Activated CD4-positive, alpha-beta memory T cell treated with anti-CD3 and anti-CD28 coated beads for 36 hours (primary cell): Measurements from ENCODE around the gene SLC4A1. TPM values are rescaled to one million over a fixed set of nuclear protein-coding genes. Genes with fewer than 3 reads are reported as not detected.

Experiments used
- CTCF ChIA-PET: fragments of 350-600 bp; sonication (Branson Sonifier 250); formaldehyde crosslinking; loops from one replicate; lab custom pipeline; 2021; ENCODE audit warnings: antibody characterized with exemption, inconsistent platforms; lab: Charles Lee
- POLR2A ChIA-PET: fragments of 350-600 bp; sonication (Branson Sonifier 250); formaldehyde crosslinking; loops from one replicate; lab custom pipeline; 2021; ENCODE audit warnings: antibody characterized with exemption; lab: Charles Lee
- DNase-seq: peaks from one replicate; pipeline ENCODE4 v3.0.0-alpha.2; 2020
- H3K27ac Mint-ChIP-seq: one replicate; pipeline ENCODE4 v1.8.0; 2021; ENCODE audit warnings: mixed read lengths
- H3K27me3 Mint-ChIP-seq: one replicate; pipeline ENCODE4 v1.8.0; 2021; ENCODE audit warnings: mixed read lengths
- H3K36me3 Mint-ChIP-seq: one replicate; pipeline ENCODE4 v1.8.0; 2021; ENCODE audit warnings: mixed read lengths
- H3K4me1 Mint-ChIP-seq: one replicate; pipeline ENCODE4 v1.8.0; 2021; ENCODE audit warnings: low read depth, mixed read lengths
- H3K4me3 Mint-ChIP-seq: one replicate; pipeline ENCODE4 v1.8.0; 2021; ENCODE audit warnings: mild to moderate bottlenecking, mixed read lengths
- H3K9me3 Mint-ChIP-seq: one replicate; pipeline ENCODE4 v1.8.0; 2021; ENCODE audit warnings: mixed read lengths
- intact Hi-C: fragments of 100-400 bp; cut with micrococcal nuclease; formaldehyde crosslinking; loops from one replicate; pipeline ENCODE4 v1.15.1; 2023
- total RNA-seq, 2 experiments: library from RNA; stranded (reverse); gene quantifications; one replicate each; pipeline ENCODE4 v1.2.3, GENCODE V29; 2021

The SLC4A1 gene
- total RNA-seq, 2 experiments from 2014 or later, result not detected

- CTCF ChIA-PET, result interaction anchor here (0.8 kb wide), 1 partner anchor 56 kb away, joined by 5 read pairs; no protein-coding TSS in a partner anchor
Observed at GRCh38 chr17:44266402-44267164, 1.4 kb downstream of the SLC4A1 start.

GRCh38 chr17:44263345-44263902 lies 4.5 kb downstream of the SLC4A1 start:
- no peak overlapping the region for H3K27ac Mint-ChIP-seq
- ChIA-PET POLR2A (no interaction called here), CTCF (no interaction called here)
- no peak overlapping the region for H3K4me3 Mint-ChIP-seq
- no peak for DNase-seq
- H3K36me3 Mint-ChIP-seq, result no peaks in the 10 kb centered on the region
- H3K9me3 Mint-ChIP-seq, result no peaks in the 10 kb centered on the region
- intact Hi-C loops, result no loop called here
- no peaks in the 10 kb centered on the region for H3K4me1 Mint-ChIP-seq
- no peaks in the 10 kb centered on the region for H3K27me3 Mint-ChIP-seq

More at GRCh38 chr17:44266402-44267164, 1.4 kb downstream of the SLC4A1 start:
- Mint-ChIP-seq H3K4me3 (no peak overlapping the region), H3K27me3 (no peaks in the 10 kb centered on the region), H3K36me3 (no peaks in the 10 kb centered on the region), H3K27ac (no peak overlapping the region), H3K9me3 (no peaks in the 10 kb centered on the region), H3K4me1 (no peaks in the 10 kb centered on the region)
- intact Hi-C loops, result no loop called here
- no peak for DNase-seq
- POLR2A ChIA-PET, result no interaction called here

DNA sequence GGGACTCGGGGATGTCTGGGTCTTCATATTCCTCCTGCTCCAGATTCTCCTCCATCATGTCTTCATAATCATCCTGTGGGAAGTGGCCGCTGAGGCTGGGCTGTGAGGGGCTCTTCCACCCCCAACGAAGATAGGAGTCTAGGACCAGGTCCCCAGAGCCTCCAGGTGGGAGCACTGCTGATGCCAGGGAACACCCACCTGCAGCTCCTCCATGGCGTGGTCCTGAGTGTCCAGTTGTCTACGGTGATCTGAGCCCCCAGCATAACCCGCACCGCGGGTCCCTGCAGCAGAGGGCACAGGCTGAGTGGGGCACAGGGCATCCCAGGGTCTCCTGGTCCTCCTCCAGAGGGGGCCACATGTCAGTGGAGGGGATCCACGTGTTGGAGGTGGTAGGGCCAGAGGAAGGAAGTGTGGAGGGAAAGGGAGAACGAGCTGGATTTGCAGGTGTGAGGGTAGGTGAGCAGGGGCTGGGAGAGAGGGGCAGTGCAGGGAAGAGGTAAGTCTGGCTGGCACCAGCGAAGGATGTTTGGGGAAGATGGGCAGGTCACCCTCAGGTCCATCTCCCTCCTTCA lies 5.2 kb downstream of the SLC4A1 start:
- ChIA-PET CTCF (no interaction called here), POLR2A (no interaction called here)
- H3K36me3 Mint-ChIP-seq, result no peaks in the 10 kb centered on the region
- no peak overlapping the region for H3K27ac Mint-ChIP-seq
- no peaks in the 10 kb centered on the region for H3K9me3 Mint-ChIP-seq
- DNase-seq, result no peak
- no peaks in the 10 kb centered on the region for H3K27me3 Mint-ChIP-seq
- no peaks in the 10 kb centered on the region for H3K4me1 Mint-ChIP-seq
- H3K4me3 Mint-ChIP-seq, result no peak overlapping the region
- intact Hi-C loops, result no loop called here

GRCh38 chr17:44260296-44260695 lies 7.6 kb downstream of the SLC4A1 start:
- DNase-seq, result no peak
- CTCF ChIA-PET, result no interaction called here
- Mint-ChIP-seq H3K9me3 (no peaks in the 10 kb centered on the region), H3K4me3 (no peak overlapping the region), H3K27me3 (peaks cover 2% of the 10 kb centered on the region), H3K4me1 (no peaks in the 10 kb centered on the region), H3K27ac (no peak overlapping the region), H3K36me3 (no peaks in the 10 kb centered on the region)
- POLR2A ChIA-PET, result no interaction called here
- intact Hi-C loops, result no loop called here

- Mint-ChIP-seq H3K4me3 (no peak overlapping the region), H3K27me3 (peaks cover 2% of the 10 kb centered on the region), H3K9me3 (no peaks in the 10 kb centered on the region), H3K4me1 (no peaks in the 10 kb centered on the region), H3K36me3 (no peaks in the 10 kb centered on the region), H3K27ac (no peak overlapping the region)
- intact Hi-C loops, result no loop called here
- ChIA-PET CTCF (no interaction called here), POLR2A (no interaction called here)
- DNase-seq, result no peak
Observed at GRCh38 chr17:44258811-44259351, 9.1 kb downstream of the SLC4A1 start.

DNA sequence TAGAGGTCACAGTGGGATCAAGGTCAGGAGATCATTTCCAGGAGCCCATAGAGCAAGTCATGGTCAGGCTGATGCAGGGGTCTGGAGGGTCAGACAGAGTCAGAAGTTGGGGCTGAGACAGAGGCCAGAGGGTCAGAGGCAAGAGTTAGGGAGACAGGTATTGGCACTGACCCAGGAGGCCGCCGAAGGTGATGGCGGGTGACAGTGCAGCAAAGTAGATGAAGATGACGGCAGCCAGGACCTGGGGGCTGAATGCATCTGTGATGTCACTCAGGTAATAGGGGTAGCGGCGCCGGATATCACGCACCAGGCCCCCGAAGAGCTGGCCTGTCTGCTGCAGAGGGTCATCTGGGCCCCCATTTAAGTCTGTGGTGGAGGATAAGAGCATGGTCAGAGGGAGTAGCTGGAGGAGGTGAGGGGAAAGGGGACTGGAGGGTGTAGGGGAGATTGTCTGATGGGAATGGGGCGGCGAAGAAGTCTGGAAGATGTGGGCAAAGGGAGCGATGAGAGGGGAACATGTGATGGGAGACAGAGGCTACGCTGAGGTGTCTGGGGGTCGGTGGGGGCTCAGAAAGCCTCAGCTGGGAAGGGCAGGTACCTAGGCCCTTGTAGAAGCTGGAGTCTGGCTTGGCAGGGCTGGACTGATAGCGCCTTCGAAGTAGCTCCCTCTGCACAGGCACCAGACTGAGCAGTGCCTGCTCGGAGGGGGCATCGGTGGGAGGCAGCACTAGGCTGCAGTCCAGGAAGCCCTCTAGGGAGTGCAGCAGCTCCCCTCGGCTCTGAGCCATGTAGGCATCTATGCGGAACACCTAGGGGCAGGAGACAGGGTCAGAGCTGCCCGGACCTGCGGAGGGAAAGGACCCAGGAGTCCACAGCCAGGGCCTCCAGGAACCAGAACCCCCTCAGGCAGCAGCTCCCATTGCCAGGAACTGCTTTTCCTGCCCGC lies 9.8 kb downstream of the SLC4A1 start:
- Mint-ChIP-seq H3K4me1 (no peaks in the 10 kb centered on the region), H3K4me3 (no peak overlapping the region), H3K27me3 (peaks cover 2% of the 10 kb centered on the region), H3K27ac (no peak overlapping the region), H3K9me3 (no peaks in the 10 kb centered on the region), H3K36me3 (no peaks in the 10 kb centered on the region)
- intact Hi-C loops, result no loop called here
- CTCF ChIA-PET, result no interaction called here
- POLR2A ChIA-PET, result interaction anchor here (0.6 kb wide), 1 partner anchor 27 kb away, joined by 3 read pairs; no protein-coding TSS in a partner anchor
- DNase-seq, result no peak

- DNase-seq, result no peak
- Mint-ChIP-seq H3K4me1 (no peaks in the 10 kb centered on the region), H3K27me3 (peaks cover 2% of the 10 kb centered on the region), H3K9me3 (no peaks in the 10 kb centered on the region), H3K4me3 (no peak overlapping the region), H3K27ac (no peak overlapping the region), H3K36me3 (no peaks in the 10 kb centered on the region)
- ChIA-PET CTCF (interaction anchor here (0.6 kb wide), 1 partner anchor 581 kb away, joined by 3 read pairs; no protein-coding TSS in a partner anchor), POLR2A (no interaction called here)
- intact Hi-C loops, result no loop called here
Observed at GRCh38 chr17:44256671-44257070, 11.3 kb downstream of the SLC4A1 start.

DNA sequence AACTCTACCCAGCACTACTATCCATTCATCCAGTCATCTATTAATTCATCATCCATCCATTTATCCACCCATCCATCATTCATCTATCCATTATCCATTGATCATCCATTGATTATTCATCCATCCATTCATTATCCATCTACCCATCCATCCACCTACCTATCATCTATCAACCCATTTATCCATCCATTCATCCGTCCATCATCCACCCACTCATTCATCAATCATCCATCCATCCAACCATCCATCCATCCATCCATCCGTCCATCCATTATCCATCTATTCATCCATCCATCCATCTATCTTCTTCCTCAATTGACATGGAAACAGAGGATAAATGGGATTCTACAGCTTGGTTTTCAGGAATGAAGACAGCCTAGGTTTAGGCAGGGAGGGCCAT lies 12.0 kb downstream of the SLC4A1 start:
- no peaks in the 10 kb centered on the region for H3K36me3 Mint-ChIP-seq
- H3K4me3 Mint-ChIP-seq, result no peak overlapping the region
- CTCF ChIA-PET, result no interaction called here
- H3K27me3 Mint-ChIP-seq, result peaks cover 2% of the 10 kb centered on the region
- POLR2A ChIA-PET, result no interaction called here
- H3K4me1 Mint-ChIP-seq, result no peaks in the 10 kb centered on the region
- DNase-seq, result no peak
- no peak overlapping the region for H3K27ac Mint-ChIP-seq
- intact Hi-C loops, result no loop called here
- H3K9me3 Mint-ChIP-seq, result no peaks in the 10 kb centered on the region

DNA sequence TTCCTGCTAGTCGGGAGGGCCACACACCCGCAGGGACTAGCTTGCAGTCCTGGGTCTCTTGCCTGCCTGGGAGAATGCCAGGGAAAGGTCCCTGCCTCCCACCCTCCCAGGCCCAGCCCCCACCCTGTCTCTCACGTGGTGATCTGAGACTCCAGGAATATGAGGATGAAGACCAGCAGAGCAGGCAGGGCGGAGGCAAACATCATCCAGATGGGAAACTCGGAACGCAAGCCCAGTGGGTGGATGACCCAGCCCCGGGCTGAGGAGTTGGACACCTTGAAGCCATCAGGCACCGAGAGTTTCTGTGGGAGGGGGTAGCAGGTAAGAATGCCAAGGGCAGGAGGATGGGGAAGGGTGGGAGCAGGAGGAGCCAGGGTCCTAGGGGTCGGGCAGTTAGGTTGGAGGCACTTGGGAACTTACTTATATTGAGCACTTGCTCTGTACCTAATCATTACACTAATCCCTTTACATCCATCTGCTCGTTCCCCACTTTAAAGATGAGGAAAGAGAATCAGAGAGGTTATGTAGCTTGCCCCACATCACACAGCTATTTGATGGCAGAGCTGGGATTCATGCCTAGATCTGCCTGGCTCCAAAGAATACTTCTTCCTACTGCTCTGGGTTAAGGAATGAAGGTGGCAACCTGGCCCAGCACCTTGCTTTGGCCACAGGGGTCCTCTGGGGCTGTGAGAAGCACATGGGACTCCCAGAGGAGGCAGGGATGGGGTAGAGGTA lies 13.4 kb downstream of the SLC4A1 start:
- CTCF ChIA-PET, result interaction anchor here (0.8 kb wide), 1 partner anchor 91 kb away, joined by 4 read pairs; the partner anchor contains the start of gene GRN
- POLR2A ChIA-PET, result no interaction called here
- H3K9me3 Mint-ChIP-seq, result no peaks in the 10 kb centered on the region
- no peaks in the 10 kb centered on the region for H3K4me1 Mint-ChIP-seq
- H3K27ac Mint-ChIP-seq, result no peak overlapping the region
- H3K4me3 Mint-ChIP-seq, result no peak overlapping the region
- no peak for DNase-seq
- intact Hi-C loops, result no loop called here
- peaks cover 2% of the 10 kb centered on the region for H3K27me3 Mint-ChIP-seq
- H3K36me3 Mint-ChIP-seq, result no peaks in the 10 kb centered on the region

GRCh38 chr17:44253006-44253405 lies 14.9 kb downstream of the SLC4A1 start:
- Mint-ChIP-seq H3K27me3 (peaks cover 2% of the 10 kb centered on the region), H3K9me3 (no peaks in the 10 kb centered on the region), H3K27ac (no peak overlapping the region), H3K36me3 (no peaks in the 10 kb centered on the region), H3K4me1 (peaks cover 4% of the 10 kb centered on the region), H3K4me3 (no peak overlapping the region)
- DNase-seq, result no peak
- intact Hi-C loops, result no loop called here
- ChIA-PET POLR2A (no interaction called here), CTCF (no interaction called here)

DNA sequence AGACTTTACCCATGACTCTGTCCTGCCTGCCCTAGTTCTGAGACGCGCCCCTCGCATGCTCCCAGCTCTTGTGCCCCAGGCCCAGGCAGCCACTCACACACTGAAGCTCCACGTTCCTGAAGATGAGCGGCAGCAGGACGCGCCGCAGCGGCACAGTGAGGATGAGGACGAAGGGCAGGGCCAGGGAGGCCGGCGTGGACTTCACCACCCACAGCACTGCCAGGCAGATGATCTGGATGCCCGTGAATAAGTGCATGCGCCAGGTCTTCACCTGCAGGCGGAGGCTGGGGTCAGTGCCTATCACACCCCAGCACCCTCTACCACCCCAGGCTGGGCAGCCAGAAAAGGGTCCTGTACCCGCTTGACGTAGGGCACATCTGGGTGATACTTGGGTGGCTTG lies 16.9 kb downstream of the SLC4A1 start:
- no peak for DNase-seq
- no peaks in the 10 kb centered on the region for H3K9me3 Mint-ChIP-seq
- intact Hi-C loops, result no loop called here
- CTCF ChIA-PET, result no interaction called here
- H3K4me1 Mint-ChIP-seq, result peaks cover 23% of the 10 kb centered on the region
- no peak overlapping the region for H3K27ac Mint-ChIP-seq
- H3K4me3 Mint-ChIP-seq, result no peak overlapping the region
- H3K36me3 Mint-ChIP-seq, result no peaks in the 10 kb centered on the region
- peaks cover 2% of the 10 kb centered on the region for H3K27me3 Mint-ChIP-seq
- POLR2A ChIA-PET, result no interaction called here
